ENCODE data around the gene METRNL. TPM values are rescaled to one million over a fixed set of nuclear protein-coding genes. Genes with fewer than 3 reads are reported as not detected.

The METRNL gene
- total RNA-seq, 1 experiment from 2014 or later = 21.0 TPM

- no TSS peak for BruUV-seq (replicated peaks)
- no peak for ATAC-seq
- TF ChIP-seq SIN3A (IDR thresholded peaks at IDR 0.05; ENCODE audit: borderline replicate concordance, insufficient read depth, low read depth, low read length) (no peak), REST (IDR thresholded peaks at IDR 0.05; ENCODE audit: insufficient read depth in 1 of 2, low read depth in 2 of 2, low read length in 1 of 2) (no peak), POLR2AphosphoS5 (IDR thresholded peaks at IDR 0.05; ENCODE audit: low read depth, low read length) (no peak), TCF7L2 (IDR thresholded peaks at IDR 0.05; ENCODE audit: low read depth, low read length) (no peak), CTCF (IDR thresholded peaks at IDR 0.05) (no peak)
- Histone ChIP-seq H3K27ac (ENCODE audit: low read length) (no peak overlapping the region), H3K36me3 (ENCODE audit: control insufficient read depth, insufficient read depth, low read length) (no peaks in the 10 kb centered on the region), H3K4me3 (ENCODE audit: low read depth in 2 of 2, low read length in 2 of 2) (no peak overlapping the region), H3K4me1 (ENCODE audit: control insufficient read depth, insufficient read depth, low read length) (peaks cover 25% of the 10 kb centered on the region), H3K9me3 (ENCODE audit: control insufficient read depth, insufficient read depth, low read depth, low read length) (no peaks in the 10 kb centered on the region), H3K27me3 (ENCODE audit: control insufficient read depth, insufficient read depth, low read length) (no peaks in the 10 kb centered on the region)
- DNase-seq (ENCODE audit: low read depth, low spot score) = no peak
- in situ Hi-C loops (cut with HindIII; ENCODE audit: low pct_unique_long_range_greater_than_20kb, low sequenced_read_pairs) = no loop called here
- CTCF ChIA-PET = interaction anchor here (0.5 kb wide), 1 partner anchor 141 kb away, joined by 11 read pairs; no protein-coding TSS in a partner anchor
- POLR2A ChIA-PET = interaction anchor here (1.2 kb wide), 1 partner anchor 14 kb away, joined by 3 read pairs; no protein-coding TSS in a partner anchor
- intact Hi-C loops (cut with micrococcal nuclease; ENCODE audit: unreplicated experiment) = no loop called here
These were observed 25.4 kb downstream of the METRNL start for GRCh38 chr17:83104577-83105505.

- no peak overlapping the region for H3K4me3 ChIP-seq (ENCODE audit: low read depth in 2 of 2, low read length in 2 of 2)
- ChIA-PET POLR2A (interaction anchor here (1.2 kb wide), 1 partner anchor 13 kb away, joined by 3 read pairs; no protein-coding TSS in a partner anchor), CTCF (no interaction called here)
- intact Hi-C loops (cut with micrococcal nuclease; ENCODE audit: unreplicated experiment) = no loop called here
- no peaks in the 10 kb centered on the region for H3K9me3 ChIP-seq (ENCODE audit: control insufficient read depth, insufficient read depth, low read depth, low read length)
- no peak overlapping the region for H3K27ac ChIP-seq (ENCODE audit: low read length)
- H3K36me3 ChIP-seq (ENCODE audit: control insufficient read depth, insufficient read depth, low read length) = no peaks in the 10 kb centered on the region
- ATAC-seq (no peak), DNase-seq (ENCODE audit: low read depth, low spot score) (no peak)
- in situ Hi-C loops (cut with HindIII; ENCODE audit: low pct_unique_long_range_greater_than_20kb, low sequenced_read_pairs) = no loop called here
- no TSS peak for BruUV-seq (replicated peaks)
- no peak for TF ChIP-seq POLR2AphosphoS5 (IDR thresholded peaks at IDR 0.05; ENCODE audit: low read depth, low read length)
- TF ChIP-seq TCF7L2 (IDR thresholded peaks at IDR 0.05; ENCODE audit: low read depth, low read length) = no peak
- TF ChIP-seq REST (IDR thresholded peaks at IDR 0.05; ENCODE audit: insufficient read depth in 1 of 2, low read depth in 2 of 2, low read length in 1 of 2) = no peak
- TF ChIP-seq CTCF (IDR thresholded peaks at IDR 0.05) = no peak
- TF ChIP-seq SIN3A (IDR thresholded peaks at IDR 0.05; ENCODE audit: borderline replicate concordance, insufficient read depth, low read depth, low read length) = no peak
- peaks cover 27% of the 10 kb centered on the region for H3K4me1 ChIP-seq (ENCODE audit: control insufficient read depth, insufficient read depth, low read length)
- H3K27me3 ChIP-seq (ENCODE audit: control insufficient read depth, insufficient read depth, low read length) = no peaks in the 10 kb centered on the region
These were observed 26.1 kb downstream of the METRNL start for GRCh38 chr17:83105512-83105911.

Data from Panc1 (cell line).